Measurements from ENCODE around the gene EHD3. TPM values are rescaled to one million over a fixed set of nuclear protein-coding genes. Genes with fewer than 3 reads are reported as not detected.
A peak's percentile ranks its signal among the peaks of the same experiment; 100 is the strongest.

Gene EHD3
- total RNA-seq, 1 experiment from 2014 or later, result 8.7 TPM

DNA sequence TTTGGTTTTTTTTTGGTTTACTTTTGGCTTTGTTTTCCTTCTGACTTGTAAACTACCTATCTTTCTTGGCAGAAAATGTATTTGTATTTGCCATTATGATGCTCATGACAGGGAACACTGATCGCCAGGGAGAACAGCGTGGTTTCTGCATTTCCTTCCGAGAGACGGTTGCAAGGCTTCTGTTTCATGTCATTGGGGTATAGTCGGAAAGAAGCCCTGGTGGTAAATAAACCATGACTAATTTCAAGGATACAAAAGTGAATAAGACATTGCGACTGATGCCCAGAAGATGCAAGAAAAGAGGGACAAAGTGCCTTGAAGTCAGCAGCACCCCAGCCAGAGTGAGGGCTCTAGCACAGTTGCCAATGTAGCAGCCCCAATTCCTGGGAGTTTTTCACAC is 12.4 kb upstream of the EHD3 start:
- Histone ChIP-seq H3K36me3 (replicated peaks; ENCODE audit: control insufficient read depth, insufficient read depth, low read length) (no peaks in the 10 kb centered on the region), H3K27me3 (ENCODE audit: control insufficient read depth, insufficient read depth, low read length) (no peaks in the 10 kb centered on the region), H3K4me3 (ENCODE audit: insufficient read depth, low read depth, low read length) (no peak overlapping the region)
- no peak for DNase-seq

DNA sequence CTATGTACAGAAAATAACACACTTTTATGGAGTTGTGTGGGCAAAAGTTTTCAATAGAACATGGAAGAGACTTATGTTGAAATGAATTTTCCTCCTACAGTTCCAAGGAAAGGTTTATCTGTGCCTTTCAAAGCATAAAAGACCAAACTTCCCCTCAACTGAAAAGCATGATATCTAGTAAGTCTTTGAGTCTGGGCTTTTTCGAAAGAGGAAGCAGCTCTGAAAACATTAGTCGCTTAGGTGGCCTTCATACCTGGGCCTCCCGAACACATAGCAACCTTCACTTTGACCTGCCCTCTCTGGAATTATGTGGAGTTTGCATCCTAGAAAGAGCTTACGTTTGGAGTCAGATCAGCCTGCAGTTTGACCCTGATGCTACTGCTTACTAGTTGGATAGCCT is 11.9 kb upstream of the EHD3 start:
- Histone ChIP-seq H3K36me3 (replicated peaks; ENCODE audit: control insufficient read depth, insufficient read depth, low read length) (no peaks in the 10 kb centered on the region), H3K27me3 (ENCODE audit: control insufficient read depth, insufficient read depth, low read length) (no peaks in the 10 kb centered on the region), H3K4me3 (ENCODE audit: insufficient read depth, low read depth, low read length) (no peak overlapping the region)
- no peak for DNase-seq

DNA sequence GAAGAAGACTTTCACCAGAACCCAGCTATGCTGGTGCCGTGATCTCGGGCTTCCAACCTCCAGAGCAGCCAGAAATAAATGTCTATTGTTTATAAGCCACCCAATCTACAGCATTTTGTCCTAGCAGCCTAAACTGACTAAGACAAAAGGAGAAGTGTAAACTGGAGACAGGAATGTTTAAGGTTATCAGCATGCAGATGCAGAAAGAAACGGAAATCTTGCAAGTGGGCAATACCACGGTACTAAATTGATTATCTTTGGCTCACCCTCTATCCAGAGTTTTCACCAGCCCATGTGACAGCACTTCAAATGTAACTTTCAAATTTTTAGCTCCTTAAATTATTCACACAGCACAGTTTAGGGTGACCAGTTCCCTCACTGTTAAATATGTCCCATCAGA is 10.9 kb upstream of the EHD3 start:
- no peak for DNase-seq
- Histone ChIP-seq H3K27me3 (ENCODE audit: control insufficient read depth, insufficient read depth, low read length) (no peaks in the 10 kb centered on the region), H3K4me3 (ENCODE audit: insufficient read depth, low read depth, low read length) (no peak overlapping the region), H3K36me3 (replicated peaks; ENCODE audit: control insufficient read depth, insufficient read depth, low read length) (no peaks in the 10 kb centered on the region)

DNA sequence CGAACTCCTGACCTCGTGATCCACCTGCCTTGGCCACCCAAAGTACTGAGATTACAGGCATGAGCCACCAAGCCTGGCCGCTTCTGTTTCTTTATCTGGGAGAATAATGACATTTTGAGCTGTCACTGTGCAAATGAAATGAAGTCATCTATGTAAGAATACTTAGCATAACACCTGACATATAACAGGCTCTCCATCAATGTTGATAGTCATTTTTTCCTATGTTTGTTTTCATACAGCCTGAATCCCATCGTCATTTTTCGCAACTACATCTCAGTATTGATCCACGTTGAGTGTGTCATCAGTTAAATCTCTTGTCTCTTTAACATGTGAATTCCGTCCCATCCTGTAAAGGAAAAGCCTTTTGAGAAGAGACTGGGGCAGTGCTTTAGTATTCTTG is 10.2 kb upstream of the EHD3 start:
- Histone ChIP-seq H3K27me3 (ENCODE audit: control insufficient read depth, insufficient read depth, low read length) (no peaks in the 10 kb centered on the region), H3K4me3 (ENCODE audit: insufficient read depth, low read depth, low read length) (no peak overlapping the region), H3K36me3 (replicated peaks; ENCODE audit: control insufficient read depth, insufficient read depth, low read length) (no peaks in the 10 kb centered on the region)
- DNase-seq, result no peak

DNA sequence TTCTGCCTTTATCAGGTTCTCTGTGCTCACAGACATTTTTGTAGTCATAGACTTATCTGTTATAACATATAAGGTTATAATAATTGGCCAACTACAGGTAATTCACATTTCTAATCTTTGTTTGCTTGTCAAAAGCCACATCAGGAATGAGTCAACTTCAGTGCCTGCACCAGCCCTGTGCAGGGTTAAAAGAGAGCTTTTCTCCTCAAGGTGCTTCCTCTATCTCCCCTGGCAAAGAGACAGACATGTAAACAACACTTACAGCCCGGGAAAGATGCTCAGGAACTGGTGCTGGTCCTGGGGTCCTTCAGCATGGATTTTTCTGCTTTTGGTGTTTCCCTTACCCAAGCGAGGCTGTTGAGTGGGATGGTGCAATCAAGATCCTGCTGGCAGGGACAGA is 7.7 kb upstream of the EHD3 start:
- Histone ChIP-seq H3K4me3 (ENCODE audit: insufficient read depth, low read depth, low read length) (no peak overlapping the region), H3K27me3 (ENCODE audit: control insufficient read depth, insufficient read depth, low read length) (no peaks in the 10 kb centered on the region), H3K36me3 (replicated peaks; ENCODE audit: control insufficient read depth, insufficient read depth, low read length) (no peaks in the 10 kb centered on the region)
- no peak for DNase-seq

DNA sequence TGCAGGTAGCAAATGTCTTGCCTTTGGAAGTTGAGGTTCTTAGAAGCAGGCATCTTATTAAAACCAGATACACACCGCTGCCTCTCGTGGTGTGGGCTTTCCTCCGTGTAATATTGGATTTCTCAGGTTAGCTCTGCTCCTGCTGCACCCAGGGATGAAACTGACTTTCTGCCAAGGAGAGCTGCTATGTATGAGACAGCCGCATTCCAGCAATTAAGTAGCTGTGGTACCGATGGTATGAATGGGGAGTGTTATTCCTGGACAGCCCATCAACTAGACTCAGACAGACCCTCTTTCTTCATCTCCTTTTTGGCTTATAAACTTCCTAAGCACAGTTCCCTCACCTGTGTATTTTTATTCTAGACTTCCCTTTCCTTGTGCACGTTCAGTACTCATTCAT is 6.8 kb upstream of the EHD3 start:
- Histone ChIP-seq H3K27me3 (ENCODE audit: control insufficient read depth, insufficient read depth, low read length) (no peaks in the 10 kb centered on the region), H3K36me3 (replicated peaks; ENCODE audit: control insufficient read depth, insufficient read depth, low read length) (no peaks in the 10 kb centered on the region), H3K4me3 (ENCODE audit: insufficient read depth, low read depth, low read length) (no peak overlapping the region)
- no peak for DNase-seq

DNA sequence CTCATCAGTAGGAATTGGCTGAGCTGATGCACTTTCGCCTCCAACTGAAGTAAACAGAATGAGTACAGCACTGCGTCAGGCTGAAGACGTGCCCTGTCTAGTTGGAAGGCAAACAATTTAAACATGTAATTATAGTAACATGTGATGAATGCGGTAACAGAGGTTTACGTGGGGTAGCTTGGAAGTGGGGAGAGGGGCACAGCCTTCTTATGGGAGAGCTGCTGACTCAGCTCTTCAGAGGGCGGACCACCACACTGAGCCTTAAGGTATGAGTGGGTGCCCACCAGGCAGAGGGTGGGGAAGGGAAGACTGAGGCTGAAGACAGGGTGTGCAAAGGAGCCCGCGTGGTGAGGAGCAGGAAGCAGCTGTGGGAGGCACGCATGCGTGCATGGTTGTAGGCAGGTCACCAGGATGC is 6.2 kb upstream of the EHD3 start:
- DNase-seq, result no peak
- no peaks in the 10 kb centered on the region for H3K27me3 ChIP-seq (ENCODE audit: control insufficient read depth, insufficient read depth, low read length)
- H3K36me3 ChIP-seq (replicated peaks; ENCODE audit: control insufficient read depth, insufficient read depth, low read length), result no peaks in the 10 kb centered on the region
- no peak overlapping the region for H3K4me3 ChIP-seq (ENCODE audit: insufficient read depth, low read depth, low read length)

DNA sequence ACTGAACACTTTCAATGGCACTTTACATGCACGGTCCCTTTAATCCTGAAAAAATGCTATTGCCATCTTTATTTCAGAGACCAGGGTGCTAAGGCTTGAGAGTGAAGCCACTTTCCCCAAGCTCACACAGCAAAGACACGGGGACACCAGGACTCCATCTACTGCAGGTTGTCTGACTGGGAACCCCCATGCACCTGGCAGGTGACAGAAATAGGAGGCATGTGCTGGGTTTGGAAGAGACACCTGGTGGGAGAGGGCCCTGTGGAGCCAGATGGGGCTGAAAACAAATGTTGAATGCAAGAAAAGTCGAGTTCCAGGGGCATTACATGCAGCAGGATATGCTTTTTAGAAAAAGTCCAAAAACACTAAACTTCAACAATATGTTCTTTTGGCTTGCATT is 5.2 kb upstream of the EHD3 start:
- no peak for DNase-seq
- no peaks in the 10 kb centered on the region for H3K36me3 ChIP-seq (replicated peaks; ENCODE audit: control insufficient read depth, insufficient read depth, low read length)
- H3K4me3 ChIP-seq (ENCODE audit: insufficient read depth, low read depth, low read length), result no peak overlapping the region
- H3K27me3 ChIP-seq (ENCODE audit: control insufficient read depth, insufficient read depth, low read length), result no peaks in the 10 kb centered on the region

DNA sequence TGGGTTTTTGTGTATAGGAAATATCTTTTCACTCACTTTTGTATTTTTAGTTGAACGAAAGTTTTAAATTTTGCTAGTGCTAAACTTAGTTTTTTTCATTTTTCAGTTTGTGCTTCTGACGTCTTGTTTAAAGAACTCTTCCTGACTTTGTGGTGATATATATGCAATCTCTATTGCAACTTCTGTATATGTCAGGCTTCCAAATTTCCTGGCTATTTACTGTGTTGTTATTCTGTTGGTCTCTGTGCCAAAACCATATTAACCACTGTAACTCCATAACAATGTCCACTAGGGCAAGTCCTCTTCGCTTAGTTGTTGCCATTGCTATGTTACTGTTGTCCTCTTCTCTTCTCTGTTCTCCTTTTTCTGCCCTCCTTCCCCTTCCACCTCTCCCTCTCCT is 3.2 kb upstream of the EHD3 start:
- Histone ChIP-seq H3K4me3 (ENCODE audit: insufficient read depth, low read depth, low read length) (no peak overlapping the region), H3K36me3 (replicated peaks; ENCODE audit: control insufficient read depth, insufficient read depth, low read length) (no peaks in the 10 kb centered on the region), H3K27me3 (ENCODE audit: control insufficient read depth, insufficient read depth, low read length) (peaks cover 9% of the 10 kb centered on the region)
- no peak for DNase-seq

DNA sequence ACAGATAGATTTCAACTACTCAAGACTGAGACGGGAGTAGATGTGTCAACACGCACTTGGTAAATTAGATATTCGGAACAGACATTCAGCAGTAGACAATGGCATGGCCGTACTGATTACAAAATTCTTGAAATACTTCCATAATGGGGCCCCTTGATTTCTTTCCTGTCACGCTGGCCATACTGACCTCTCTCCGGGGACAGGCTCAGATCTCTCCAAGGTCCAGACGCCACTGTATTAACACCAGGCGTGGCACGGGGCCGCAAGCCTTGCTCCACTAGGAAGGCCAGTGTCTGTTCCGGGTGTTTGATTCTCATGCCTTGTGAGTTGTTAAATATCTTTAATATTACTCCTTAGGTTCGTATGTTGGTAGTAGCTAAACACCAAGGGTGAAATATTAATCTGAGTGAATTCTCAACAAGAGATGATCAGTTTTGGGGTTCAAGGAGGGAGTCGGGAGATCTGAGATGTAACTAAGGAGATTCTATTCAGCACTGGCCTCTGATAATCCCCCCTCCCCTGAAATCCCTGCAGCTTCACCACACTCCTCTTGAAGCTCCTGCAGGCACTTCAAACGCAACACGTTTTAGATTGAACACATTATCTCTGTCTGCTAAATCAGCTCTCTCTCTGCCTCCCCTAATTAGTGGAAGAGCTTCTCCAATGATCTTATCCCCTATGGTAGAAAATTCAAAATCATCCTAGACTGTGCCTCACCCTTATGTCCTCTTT is 2.2 kb upstream of the EHD3 start:
- H3K36me3 ChIP-seq (replicated peaks; ENCODE audit: control insufficient read depth, insufficient read depth, low read length), result no peaks in the 10 kb centered on the region
- H3K27me3 ChIP-seq (ENCODE audit: control insufficient read depth, insufficient read depth, low read length), result peaks cover 9% of the 10 kb centered on the region
- no peak for DNase-seq
- no peak overlapping the region for H3K4me3 ChIP-seq (ENCODE audit: insufficient read depth, low read depth, low read length)

DNA sequence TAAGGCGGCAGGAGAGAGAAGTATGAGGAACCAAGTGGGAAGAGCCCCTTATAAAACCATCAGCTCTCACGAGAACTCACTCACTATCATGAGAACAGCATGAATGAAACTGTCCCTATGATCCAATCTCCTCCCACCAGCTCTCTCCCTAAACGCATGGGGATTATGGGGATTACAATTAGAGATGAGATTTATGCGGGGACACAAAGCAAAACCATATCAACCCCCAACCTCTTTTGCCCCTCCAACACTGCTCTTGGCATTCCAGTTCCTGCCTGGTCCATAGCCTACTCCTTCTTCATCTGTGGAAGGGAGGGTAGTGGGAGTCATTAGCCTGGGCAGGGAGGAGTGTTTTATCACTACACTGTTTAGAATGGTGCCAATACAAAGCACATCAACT is 1.4 kb upstream of the EHD3 start:
- Histone ChIP-seq H3K36me3 (replicated peaks; ENCODE audit: control insufficient read depth, insufficient read depth, low read length) (no peaks in the 10 kb centered on the region), H3K4me3 (ENCODE audit: insufficient read depth, low read depth, low read length) (no peak overlapping the region), H3K27me3 (ENCODE audit: control insufficient read depth, insufficient read depth, low read length) (peaks cover 9% of the 10 kb centered on the region)
- DNase-seq, result no peak

DNA sequence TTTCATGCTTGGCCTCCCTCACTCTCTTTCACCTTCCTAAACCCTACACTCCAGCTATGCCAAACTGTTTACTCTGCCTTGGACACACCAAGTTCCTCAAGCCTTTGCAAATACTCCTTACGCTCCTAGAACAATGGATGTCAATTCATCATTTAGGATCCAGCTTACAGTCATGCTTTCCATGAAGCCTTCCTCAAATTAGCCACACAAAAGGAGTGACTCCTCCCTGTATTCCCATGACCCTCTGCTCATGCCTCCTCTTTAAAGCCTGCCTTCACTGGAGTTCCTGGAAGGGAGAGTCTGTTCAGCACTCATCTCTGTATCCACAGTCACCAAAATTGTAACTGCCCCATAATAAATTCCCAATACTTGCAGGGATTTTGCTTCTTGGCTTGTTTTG is 721 bp upstream of the EHD3 start:
- no peak for DNase-seq
- Histone ChIP-seq H3K27me3 (ENCODE audit: control insufficient read depth, insufficient read depth, low read length) (peaks cover 9% of the 10 kb centered on the region), H3K4me3 (ENCODE audit: insufficient read depth, low read depth, low read length) (no peak overlapping the region), H3K36me3 (replicated peaks; ENCODE audit: control insufficient read depth, insufficient read depth, low read length) (no peaks in the 10 kb centered on the region)

DNA sequence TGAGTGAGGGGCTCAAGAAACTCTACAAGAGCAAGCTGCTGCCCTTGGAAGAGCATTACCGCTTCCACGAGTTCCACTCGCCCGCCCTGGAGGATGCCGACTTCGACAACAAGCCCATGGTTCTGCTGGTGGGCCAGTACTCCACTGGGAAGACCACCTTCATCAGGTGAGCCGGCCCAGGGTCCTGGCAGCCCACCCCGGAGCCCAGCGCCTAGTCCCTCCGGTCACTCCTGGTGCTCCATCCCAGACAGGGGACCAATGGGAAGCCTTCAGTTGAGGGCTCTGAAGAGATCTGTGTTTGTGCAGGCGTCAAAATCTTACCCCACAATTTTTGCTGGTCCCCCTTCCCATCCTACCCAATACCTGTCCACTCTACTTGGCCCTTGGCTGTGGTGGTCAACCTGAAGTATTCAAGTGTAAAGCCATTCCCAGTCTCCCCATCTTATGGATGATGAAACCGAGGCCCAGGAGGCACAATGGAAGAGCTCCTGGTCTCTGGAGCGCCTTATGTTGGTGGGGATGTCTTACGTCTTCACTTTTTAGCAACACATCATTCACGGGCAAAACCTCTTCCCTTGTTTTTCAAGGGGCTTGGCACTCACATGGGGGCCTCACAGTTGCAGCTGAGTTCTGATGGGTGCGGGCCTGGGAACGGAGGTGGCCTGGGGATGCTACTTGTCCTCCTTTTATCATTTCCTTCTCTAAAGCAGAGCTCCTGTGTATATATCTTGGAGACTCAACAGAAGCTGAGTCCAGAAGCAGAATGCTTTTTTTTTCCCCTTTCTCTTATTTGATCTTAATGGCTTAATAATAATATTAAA is 941 bp downstream of the EHD3 start:
- Histone ChIP-seq H3K36me3 (replicated peaks; ENCODE audit: control insufficient read depth, insufficient read depth, low read length) (no peaks in the 10 kb centered on the region), H3K4me3 (ENCODE audit: insufficient read depth, low read depth, low read length) (peak overlapping the region; percentile 76), H3K27me3 (ENCODE audit: control insufficient read depth, insufficient read depth, low read length) (peaks cover 9% of the 10 kb centered on the region)
- DNase-seq, result no peak

DNA sequence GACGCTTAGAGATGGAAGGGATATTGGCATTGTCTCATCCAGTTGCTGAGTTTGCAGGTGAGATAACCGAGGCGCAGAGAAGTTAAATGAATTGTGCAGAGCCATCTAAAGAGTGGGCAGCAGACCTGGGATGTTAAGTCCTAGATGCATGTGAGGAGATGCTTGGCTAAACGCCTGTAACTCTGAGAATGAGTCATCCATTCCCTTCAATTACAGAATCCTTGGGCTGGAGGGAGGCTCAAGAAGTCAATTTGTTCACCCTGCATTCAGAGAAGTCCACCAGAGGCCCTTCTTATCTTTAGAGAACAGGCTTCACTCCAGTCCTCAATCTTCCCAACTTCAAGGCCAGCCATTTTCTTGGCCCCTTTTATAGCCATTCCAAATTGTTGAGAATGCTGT is 1.6 kb downstream of the EHD3 start:
- Histone ChIP-seq H3K4me3 (ENCODE audit: insufficient read depth, low read depth, low read length) (no peak overlapping the region), H3K27me3 (ENCODE audit: control insufficient read depth, insufficient read depth, low read length) (peaks cover 9% of the 10 kb centered on the region), H3K36me3 (replicated peaks; ENCODE audit: control insufficient read depth, insufficient read depth, low read length) (no peaks in the 10 kb centered on the region)
- no peak for DNase-seq

DNA sequence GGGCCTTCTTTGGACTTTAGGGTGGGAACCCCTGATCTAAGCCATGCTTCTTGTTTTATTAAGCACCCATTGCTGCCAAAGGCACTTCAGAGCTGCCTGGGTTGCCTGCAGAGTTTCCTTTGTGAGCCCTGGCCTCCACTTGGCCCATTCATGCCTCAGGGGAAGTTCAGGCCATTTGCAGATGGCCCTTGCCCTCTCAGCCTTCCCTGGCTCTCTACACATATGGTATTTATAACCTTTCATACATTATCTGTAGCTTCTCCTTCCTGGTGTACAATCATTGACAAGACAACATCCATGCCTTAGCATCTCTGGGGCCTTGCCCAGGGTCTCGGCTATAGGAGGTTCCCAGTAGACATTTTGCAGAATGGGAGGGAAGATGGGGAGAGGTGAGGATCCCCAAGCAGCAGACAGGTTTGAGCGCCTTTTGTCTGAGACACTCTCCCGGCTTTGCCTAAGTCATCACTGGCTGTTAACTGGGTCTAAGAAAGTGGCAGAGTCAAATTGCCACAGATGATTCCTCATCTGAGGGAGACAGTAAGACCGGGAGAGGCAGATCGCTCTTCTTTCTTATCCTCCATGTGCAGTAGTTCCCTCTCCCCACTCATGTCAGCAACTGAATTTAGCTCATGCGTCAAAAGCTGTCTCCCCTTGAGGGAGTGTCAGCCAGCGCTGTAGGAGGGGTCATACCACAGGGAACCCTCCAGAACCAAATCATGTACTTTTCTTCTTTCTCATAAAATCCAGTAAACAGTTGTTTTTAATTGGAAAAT is 2.7 kb downstream of the EHD3 start:
- H3K27me3 ChIP-seq (ENCODE audit: control insufficient read depth, insufficient read depth, low read length), result peaks cover 9% of the 10 kb centered on the region
- no peak overlapping the region for H3K4me3 ChIP-seq (ENCODE audit: insufficient read depth, low read depth, low read length)
- H3K36me3 ChIP-seq (replicated peaks; ENCODE audit: control insufficient read depth, insufficient read depth, low read length), result no peaks in the 10 kb centered on the region
- DNase-seq, result no peak
